GM12892 (cell line): ENCODE measurements around the gene ATP6V1A.

Experiments
- POLR2A ChIP-seq: IDR thresholded peaks from 2 replicates; pipeline ENCODE4 v1.6.1; 2011; ENCODE audit warnings: low read depth, low read length, control low read depth
- TAF1 ChIP-seq: IDR thresholded peaks from 2 replicates; pipeline ENCODE4 v1.6.1; 2011; ENCODE audit warnings: low read depth, mild to moderate bottlenecking, control low read depth, low read length, borderline replicate concordance

DNA sequence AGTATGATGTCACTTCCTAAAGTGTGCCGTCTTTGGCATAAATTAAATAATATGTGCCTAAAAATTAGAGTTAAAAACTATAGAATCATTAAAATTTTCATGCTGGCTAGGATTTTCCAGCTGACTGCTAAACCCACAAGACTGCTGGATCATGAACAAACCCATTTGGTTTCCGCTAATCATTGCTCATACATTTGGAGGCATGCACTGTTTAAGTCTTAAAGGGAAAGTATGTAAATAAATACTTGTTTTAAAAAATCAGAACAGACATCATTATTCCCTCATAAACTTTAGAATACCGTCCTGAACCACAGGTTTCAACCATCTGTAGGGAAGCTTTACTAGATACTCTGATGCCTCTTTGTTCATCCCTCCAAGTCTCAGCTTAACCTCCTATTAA, 26.5 kb downstream of the ATP6V1A start:
- TF ChIP-seq TAF1 (no peak), POLR2A (no peak)
